ENCODE results near the gene EEF2. TPM values are rescaled to one million over a fixed set of nuclear protein-coding genes. Genes with fewer than 3 reads are reported as not detected.

The EEF2 gene
- polyA plus RNA-seq, 1 donor from 2014 or later: 716 TPM

DNA sequence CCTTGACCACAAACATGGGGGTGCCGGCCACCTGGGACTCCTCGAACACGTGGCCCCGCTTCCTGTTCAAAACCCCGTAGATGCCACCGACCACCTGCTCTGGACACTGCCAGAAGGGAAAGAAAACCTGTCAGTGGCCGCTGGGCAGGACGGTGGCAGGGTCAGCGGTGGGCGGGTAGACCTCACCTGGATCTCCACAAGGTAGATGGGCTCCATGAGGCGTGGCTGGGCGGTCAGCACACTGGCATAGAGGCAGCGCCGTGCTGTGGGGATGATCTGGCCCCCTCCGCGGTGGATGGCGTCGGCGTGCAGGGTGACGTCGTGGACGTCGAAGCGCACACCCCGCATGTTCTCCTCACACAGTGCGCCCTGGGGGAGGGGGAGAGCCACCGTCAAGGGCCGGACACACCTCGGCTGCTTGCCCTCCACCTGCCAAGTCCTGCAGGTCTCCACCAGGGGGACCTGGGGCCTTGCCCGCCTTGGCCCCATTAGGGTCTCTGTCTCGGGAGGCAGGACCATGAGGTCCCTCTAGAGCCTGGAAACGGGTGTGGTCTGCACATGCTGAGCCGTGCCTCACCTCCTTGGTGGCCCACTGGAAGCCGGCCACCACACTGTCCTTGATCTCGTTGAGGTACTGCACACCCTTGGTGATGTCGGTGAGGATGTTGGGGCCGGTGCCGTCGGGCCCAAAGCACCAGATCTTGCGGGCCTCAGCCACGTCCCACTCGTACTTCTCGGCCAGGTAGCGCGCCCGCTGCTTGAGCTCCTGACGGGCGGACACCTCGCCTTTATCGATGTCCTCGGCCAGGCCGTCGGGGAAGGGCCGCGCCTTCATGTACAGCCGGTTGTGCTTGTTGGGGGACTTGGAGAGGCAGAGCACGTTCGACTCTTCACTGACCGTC lies 7.8 kb downstream of the EEF2 start:
- Histone ChIP-seq H3K4me2 (ENCODE audit: low read length) (no peak overlapping the region), H3K36me3 (ENCODE audit: insufficient read depth, low read length) (no peaks in the 10 kb centered on the region), H3K9me2 (ENCODE audit: insufficient read depth, low read length) (no peaks in the 10 kb centered on the region), H3K9ac (ENCODE audit: low read length) (no peak overlapping the region), H3K27me3 (ENCODE audit: insufficient read depth, low read depth, low read length) (no peaks in the 10 kb centered on the region), H3K4me3 (ENCODE audit: low read length) (no peak overlapping the region), H3K27ac (ENCODE audit: low read length) (no peak overlapping the region), H3K9me3 (ENCODE audit: low read length) (no peaks in the 10 kb centered on the region), H2AFZ (ENCODE audit: low read depth, low read length) (no peak overlapping the region), H3F3A (ENCODE audit: insufficient read depth, low read length, poor library complexity, severe bottlenecking) (no peaks in the 10 kb centered on the region), H4K20me1 (ENCODE audit: insufficient read depth) (peaks cover 28% of the 10 kb centered on the region), H3K79me2 (replicated peaks; ENCODE audit: insufficient read depth, low read length) (no peaks in the 10 kb centered on the region)
- TF ChIP-seq, protein P1, sequence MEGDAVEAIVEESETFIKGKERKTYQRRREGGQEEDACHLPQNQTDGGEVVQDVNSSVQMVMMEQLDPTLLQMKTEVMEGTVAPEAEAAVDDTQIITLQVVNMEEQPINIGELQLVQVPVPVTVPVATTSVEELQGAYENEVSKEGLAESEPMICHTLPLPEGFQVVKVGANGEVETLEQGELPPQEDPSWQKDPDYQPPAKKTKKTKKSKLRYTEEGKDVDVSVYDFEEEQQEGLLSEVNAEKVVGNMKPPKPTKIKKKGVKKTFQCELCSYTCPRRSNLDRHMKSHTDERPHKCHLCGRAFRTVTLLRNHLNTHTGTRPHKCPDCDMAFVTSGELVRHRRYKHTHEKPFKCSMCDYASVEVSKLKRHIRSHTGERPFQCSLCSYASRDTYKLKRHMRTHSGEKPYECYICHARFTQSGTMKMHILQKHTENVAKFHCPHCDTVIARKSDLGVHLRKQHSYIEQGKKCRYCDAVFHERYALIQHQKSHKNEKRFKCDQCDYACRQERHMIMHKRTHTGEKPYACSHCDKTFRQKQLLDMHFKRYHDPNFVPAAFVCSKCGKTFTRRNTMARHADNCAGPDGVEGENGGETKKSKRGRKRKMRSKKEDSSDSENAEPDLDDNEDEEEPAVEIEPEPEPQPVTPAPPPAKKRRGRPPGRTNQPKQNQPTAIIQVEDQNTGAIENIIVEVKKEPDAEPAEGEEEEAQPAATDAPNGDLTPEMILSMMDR (IDR thresholded peaks at IDR 0.05; ENCODE audit: poor library complexity, severe bottlenecking): no peak
- TF ChIP-seq TAF1 (IDR thresholded peaks at IDR 0.05; ENCODE audit: low read depth) (no peak), EZH2 (IDR thresholded peaks at IDR 0.05; ENCODE audit: borderline replicate concordance, insufficient read depth, low read length, poor library complexity, severe bottlenecking) (no peak), EP300 (conservative IDR thresholded peaks at IDR 0.05; ENCODE audit: poor library complexity, severe bottlenecking) (no peak), RAD21 (conservative IDR thresholded peaks at IDR 0.05) (no peak), SMC3 (conservative IDR thresholded peaks at IDR 0.05; ENCODE audit: poor library complexity) (no peak), POLR2AphosphoS5 (IDR thresholded peaks at IDR 0.05) (no peak), MXI1 (conservative IDR thresholded peaks at IDR 0.05; ENCODE audit: poor library complexity, severe bottlenecking) (no peak)
- TF ChIP-seq, protein P2, sequence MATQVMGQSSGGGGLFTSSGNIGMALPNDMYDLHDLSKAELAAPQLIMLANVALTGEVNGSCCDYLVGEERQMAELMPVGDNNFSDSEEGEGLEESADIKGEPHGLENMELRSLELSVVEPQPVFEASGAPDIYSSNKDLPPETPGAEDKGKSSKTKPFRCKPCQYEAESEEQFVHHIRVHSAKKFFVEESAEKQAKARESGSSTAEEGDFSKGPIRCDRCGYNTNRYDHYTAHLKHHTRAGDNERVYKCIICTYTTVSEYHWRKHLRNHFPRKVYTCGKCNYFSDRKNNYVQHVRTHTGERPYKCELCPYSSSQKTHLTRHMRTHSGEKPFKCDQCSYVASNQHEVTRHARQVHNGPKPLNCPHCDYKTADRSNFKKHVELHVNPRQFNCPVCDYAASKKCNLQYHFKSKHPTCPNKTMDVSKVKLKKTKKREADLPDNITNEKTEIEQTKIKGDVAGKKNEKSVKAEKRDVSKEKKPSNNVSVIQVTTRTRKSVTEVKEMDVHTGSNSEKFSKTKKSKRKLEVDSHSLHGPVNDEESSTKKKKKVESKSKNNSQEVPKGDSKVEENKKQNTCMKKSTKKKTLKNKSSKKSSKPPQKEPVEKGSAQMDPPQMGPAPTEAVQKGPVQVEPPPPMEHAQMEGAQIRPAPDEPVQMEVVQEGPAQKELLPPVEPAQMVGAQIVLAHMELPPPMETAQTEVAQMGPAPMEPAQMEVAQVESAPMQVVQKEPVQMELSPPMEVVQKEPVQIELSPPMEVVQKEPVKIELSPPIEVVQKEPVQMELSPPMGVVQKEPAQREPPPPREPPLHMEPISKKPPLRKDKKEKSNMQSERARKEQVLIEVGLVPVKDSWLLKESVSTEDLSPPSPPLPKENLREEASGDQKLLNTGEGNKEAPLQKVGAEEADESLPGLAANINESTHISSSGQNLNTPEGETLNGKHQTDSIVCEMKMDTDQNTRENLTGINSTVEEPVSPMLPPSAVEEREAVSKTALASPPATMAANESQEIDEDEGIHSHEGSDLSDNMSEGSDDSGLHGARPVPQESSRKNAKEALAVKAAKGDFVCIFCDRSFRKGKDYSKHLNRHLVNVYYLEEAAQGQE (IDR thresholded peaks at IDR 0.05; ENCODE audit: borderline replicate concordance): no peak

GRCh38 chr19:3976495-3977241 lies 8.6 kb downstream of the EEF2 start:
- H3K79me2 ChIP-seq (replicated peaks; ENCODE audit: insufficient read depth, low read length): no peaks in the 10 kb centered on the region
- no peak overlapping the region for H3K9ac ChIP-seq (ENCODE audit: low read length)
- H3K27ac ChIP-seq (ENCODE audit: low read length): no peak overlapping the region
- H3K36me3 ChIP-seq (ENCODE audit: insufficient read depth, low read length): no peaks in the 10 kb centered on the region
- H4K20me1 ChIP-seq (ENCODE audit: insufficient read depth): peaks cover 20% of the 10 kb centered on the region
- H2AFZ ChIP-seq (ENCODE audit: low read depth, low read length): no peak overlapping the region
- H3K9me2 ChIP-seq (ENCODE audit: insufficient read depth, low read length): no peaks in the 10 kb centered on the region
- no peaks in the 10 kb centered on the region for H3F3A ChIP-seq (ENCODE audit: insufficient read depth, low read length, poor library complexity, severe bottlenecking)
- H3K4me2 ChIP-seq (ENCODE audit: low read length): no peak overlapping the region
- TF ChIP-seq EP300 (conservative IDR thresholded peaks at IDR 0.05; ENCODE audit: poor library complexity, severe bottlenecking) (no peak), POLR2AphosphoS5 (IDR thresholded peaks at IDR 0.05) (no peak), SMC3 (conservative IDR thresholded peaks at IDR 0.05; ENCODE audit: poor library complexity) (no peak), TAF1 (IDR thresholded peaks at IDR 0.05; ENCODE audit: low read depth) (no peak), RAD21 (conservative IDR thresholded peaks at IDR 0.05) (no peak), EZH2 (IDR thresholded peaks at IDR 0.05; ENCODE audit: borderline replicate concordance, insufficient read depth, low read length, poor library complexity, severe bottlenecking) (no peak), MXI1 (conservative IDR thresholded peaks at IDR 0.05; ENCODE audit: poor library complexity, severe bottlenecking) (no peak)
- TF ChIP-seq, protein P2 (IDR thresholded peaks at IDR 0.05; ENCODE audit: borderline replicate concordance): no peak
- TF ChIP-seq, protein P1 (IDR thresholded peaks at IDR 0.05; ENCODE audit: poor library complexity, severe bottlenecking): no peak
- no peaks in the 10 kb centered on the region for H3K27me3 ChIP-seq (ENCODE audit: insufficient read depth, low read depth, low read length)
- no peak overlapping the region for H3K4me3 ChIP-seq (ENCODE audit: low read length)
- no peaks in the 10 kb centered on the region for H3K9me3 ChIP-seq (ENCODE audit: low read length)

Data from neural cell (in vitro differentiated cells).